GM23338 (cell line): ENCODE data around the gene EPS8. TPM values are rescaled to one million over a fixed set of nuclear protein-coding genes. Genes with fewer than 3 reads are reported as not detected.

ENCODE experiments used
- ATAC-seq: fragments of 200-7000 bp; cut with Tn5 transposase; 3 replicates; pipeline ENCODE4 v1.9.1; 2020
- DNase-seq: peaks from one replicate; pipeline ENCODE4 v3.0.0-alpha.2; 2015; ENCODE audit warnings: low spot score
- H2AFZ ChIP-seq: fragments of 200-600 bp; sonication (generic); 2 replicates; pipeline ENCODE4 v1.8.0; 2016; ENCODE audit warnings: antibody characterized with exemption, mild to moderate bottlenecking, moderate library complexity
- H3F3A ChIP-seq: fragments of 200-600 bp; sonication (generic); replicated peaks from 2 replicates; pipeline ENCODE4 v1.8.0; 2017; ENCODE audit warnings: antibody characterized with exemption, mixed run types, low read depth
- H3K27ac ChIP-seq: fragments of 200-600 bp; sonication (generic); 2 replicates; pipeline ENCODE4 v1.6.1; 2016; ENCODE audit warnings: low read depth
- H3K27me3 ChIP-seq: fragments of 200-600 bp; sonication (generic); 2 replicates; pipeline ENCODE4 v1.8.0; 2016; ENCODE audit warnings: mild to moderate bottlenecking, mixed run types, moderate library complexity; ENCODE audit not compliant: insufficient read depth
- H3K36me3 ChIP-seq: fragments of 200-600 bp; sonication (generic); 2 replicates; pipeline ENCODE4 v1.8.0; 2016; ENCODE audit warnings: mild to moderate bottlenecking; ENCODE audit not compliant: insufficient read depth
- H3K4me1 ChIP-seq: fragments of 200-600 bp; sonication (generic); 2 replicates; pipeline ENCODE4 v1.8.0; 2016; ENCODE audit warnings: mild to moderate bottlenecking, moderate library complexity; ENCODE audit not compliant: insufficient read depth
- H3K4me2 ChIP-seq: fragments of 200-600 bp; sonication (generic); 2 replicates; pipeline ENCODE4 v1.7.1; 2017; ENCODE audit warnings: mixed run types
- H3K4me3 ChIP-seq: fragments of 200-600 bp; sonication (generic); 2 replicates; pipeline ENCODE4 v1.6.1; 2016; ENCODE audit warnings: mixed run types
- H3K79me2 ChIP-seq: fragments of 200-600 bp; sonication (generic); replicated peaks from 2 replicates; pipeline ENCODE4 v1.8.0; 2017; ENCODE audit warnings: mild to moderate bottlenecking; ENCODE audit not compliant: insufficient read depth
- H3K9me2 ChIP-seq: fragments of 200-600 bp; sonication (generic); 2 replicates; pipeline ENCODE4 v1.8.0; 2017; ENCODE audit not compliant: insufficient read depth
- H4K20me1 ChIP-seq: fragments of 200-600 bp; sonication (generic); replicated peaks from 2 replicates; pipeline ENCODE4 v1.8.0; 2017; ENCODE audit warnings: mild to moderate bottlenecking; ENCODE audit not compliant: insufficient read depth
- H3K27ac Mint-ChIP-seq: 2 replicates; pipeline ENCODE4 v1.8.0; 2020; ENCODE audit warnings: inconsistent platforms, mild to moderate bottlenecking, moderate library complexity, mixed read lengths
- H3K27me3 Mint-ChIP-seq: 3 replicates; pipeline ENCODE4 v1.8.0; 2022; ENCODE audit warnings: low read depth, mild to moderate bottlenecking, moderate library complexity, mixed read lengths, inconsistent platforms; ENCODE audit not compliant: insufficient read depth, poor library complexity
- H3K36me3 Mint-ChIP-seq: 3 replicates; pipeline ENCODE4 v1.8.0; 2021; ENCODE audit warnings: low read depth, mild to moderate bottlenecking, inconsistent platforms, moderate library complexity, mixed read lengths
- H3K4me1 Mint-ChIP-seq: 3 replicates; pipeline ENCODE4 v1.8.0; 2020; ENCODE audit warnings: mild to moderate bottlenecking, inconsistent platforms, mixed read lengths
- H3K4me3 Mint-ChIP-seq: 3 replicates; pipeline ENCODE4 v1.8.0; 2021; ENCODE audit warnings: moderate library complexity, mild to moderate bottlenecking, inconsistent platforms, mixed read lengths
- H3K9me3 Mint-ChIP-seq: 3 replicates; pipeline ENCODE4 v1.8.0; 2020; ENCODE audit warnings: moderate library complexity, mild to moderate bottlenecking, inconsistent platforms, mixed read lengths
- CREB1 ChIP-seq: fragments of 250-450 bp; sonication (Bioruptor Pico); IDR thresholded peaks from 2 replicates; pipeline ENCODE4 v1.5.0; 2020; ENCODE audit warnings: low read depth, mild to moderate bottlenecking, moderate library complexity
- EZH2 ChIP-seq: fragments of 200-600 bp; sonication (generic); IDR thresholded peaks from one replicate; pipeline ENCODE4 v1.8.0; 2017; ENCODE audit warnings: antibody characterized with exemption, mild to moderate bottlenecking, low read depth; ENCODE audit not compliant: unreplicated experiment
- EZH2phosphoT487 ChIP-seq: fragments of 200-600 bp; sonication (generic); IDR thresholded peaks from one replicate; pipeline ENCODE4 v1.8.1; 2018; ENCODE audit warnings: antibody characterized with exemption; ENCODE audit not compliant: unreplicated experiment
- JUNB ChIP-seq: IDR thresholded peaks from one replicate; pipeline ENCODE4 v1.6.1; 2016; ENCODE audit warnings: antibody characterized with exemption; ENCODE audit not compliant: unreplicated experiment
- NANOG ChIP-seq: IDR thresholded peaks from 2 replicates; pipeline ENCODE4 v1.6.1; 2016; ENCODE audit warnings: antibody characterized with exemption, borderline replicate concordance
- POLR2AphosphoS5 ChIP-seq: IDR thresholded peaks from 2 replicates; pipeline ENCODE4 v1.6.1; 2016; ENCODE audit warnings: antibody characterized with exemption, low read depth
- ZNF114 ChIP-seq: fragments of 250-450 bp; sonication (Bioruptor Pico); IDR thresholded peaks from 2 replicates; pipeline ENCODE4 v1.5.0; 2020; ENCODE audit warnings: mild to moderate bottlenecking, moderate library complexity
- ZNF331 ChIP-seq: fragments of 250-450 bp; sonication (Bioruptor Pico); IDR thresholded peaks from 2 replicates; pipeline ENCODE4 v1.5.0; 2020; ENCODE audit warnings: low read depth, mild to moderate bottlenecking, moderate library complexity
- polyA plus RNA-seq: library from polyadenylated mRNA; unstranded; fragments of >200 nt; fragmentation: Nextera tagmentation; extraction: Ambion mirVana; gene quantifications from 2 replicates; pipeline ENCODE4 v1.2.1, GENCODE V29; 2016
- total RNA-seq: library from RNA; depleted of rRNA; stranded (reverse); fragments of >200 nt; shearing (Covaris generic); gene quantifications from 2 replicates; pipeline ENCODE4 v1.2.3, GENCODE V29; 2014
- TF ChIP-seq, protein P1 (sequence below): fragments of 250-450 bp; sonication (Bioruptor Pico); IDR thresholded peaks from 2 replicates; pipeline ENCODE4 v1.5.0; 2020; ENCODE audit warnings: mild to moderate bottlenecking, moderate library complexity
- TF ChIP-seq, protein P2 (sequence below): IDR thresholded peaks from 2 replicates; pipeline ENCODE4 v1.6.1; 2016; ENCODE audit warnings: antibody characterized with exemption

EPS8 gene
- total and polyA plus RNA-seq, 2 experiments from 2014 or later = 3.5 to 5.4 TPM

GRCh38 chr12:15830538-15830937, 41.4 kb upstream of the EPS8 start (continued):
- TF ChIP-seq, protein P1, sequence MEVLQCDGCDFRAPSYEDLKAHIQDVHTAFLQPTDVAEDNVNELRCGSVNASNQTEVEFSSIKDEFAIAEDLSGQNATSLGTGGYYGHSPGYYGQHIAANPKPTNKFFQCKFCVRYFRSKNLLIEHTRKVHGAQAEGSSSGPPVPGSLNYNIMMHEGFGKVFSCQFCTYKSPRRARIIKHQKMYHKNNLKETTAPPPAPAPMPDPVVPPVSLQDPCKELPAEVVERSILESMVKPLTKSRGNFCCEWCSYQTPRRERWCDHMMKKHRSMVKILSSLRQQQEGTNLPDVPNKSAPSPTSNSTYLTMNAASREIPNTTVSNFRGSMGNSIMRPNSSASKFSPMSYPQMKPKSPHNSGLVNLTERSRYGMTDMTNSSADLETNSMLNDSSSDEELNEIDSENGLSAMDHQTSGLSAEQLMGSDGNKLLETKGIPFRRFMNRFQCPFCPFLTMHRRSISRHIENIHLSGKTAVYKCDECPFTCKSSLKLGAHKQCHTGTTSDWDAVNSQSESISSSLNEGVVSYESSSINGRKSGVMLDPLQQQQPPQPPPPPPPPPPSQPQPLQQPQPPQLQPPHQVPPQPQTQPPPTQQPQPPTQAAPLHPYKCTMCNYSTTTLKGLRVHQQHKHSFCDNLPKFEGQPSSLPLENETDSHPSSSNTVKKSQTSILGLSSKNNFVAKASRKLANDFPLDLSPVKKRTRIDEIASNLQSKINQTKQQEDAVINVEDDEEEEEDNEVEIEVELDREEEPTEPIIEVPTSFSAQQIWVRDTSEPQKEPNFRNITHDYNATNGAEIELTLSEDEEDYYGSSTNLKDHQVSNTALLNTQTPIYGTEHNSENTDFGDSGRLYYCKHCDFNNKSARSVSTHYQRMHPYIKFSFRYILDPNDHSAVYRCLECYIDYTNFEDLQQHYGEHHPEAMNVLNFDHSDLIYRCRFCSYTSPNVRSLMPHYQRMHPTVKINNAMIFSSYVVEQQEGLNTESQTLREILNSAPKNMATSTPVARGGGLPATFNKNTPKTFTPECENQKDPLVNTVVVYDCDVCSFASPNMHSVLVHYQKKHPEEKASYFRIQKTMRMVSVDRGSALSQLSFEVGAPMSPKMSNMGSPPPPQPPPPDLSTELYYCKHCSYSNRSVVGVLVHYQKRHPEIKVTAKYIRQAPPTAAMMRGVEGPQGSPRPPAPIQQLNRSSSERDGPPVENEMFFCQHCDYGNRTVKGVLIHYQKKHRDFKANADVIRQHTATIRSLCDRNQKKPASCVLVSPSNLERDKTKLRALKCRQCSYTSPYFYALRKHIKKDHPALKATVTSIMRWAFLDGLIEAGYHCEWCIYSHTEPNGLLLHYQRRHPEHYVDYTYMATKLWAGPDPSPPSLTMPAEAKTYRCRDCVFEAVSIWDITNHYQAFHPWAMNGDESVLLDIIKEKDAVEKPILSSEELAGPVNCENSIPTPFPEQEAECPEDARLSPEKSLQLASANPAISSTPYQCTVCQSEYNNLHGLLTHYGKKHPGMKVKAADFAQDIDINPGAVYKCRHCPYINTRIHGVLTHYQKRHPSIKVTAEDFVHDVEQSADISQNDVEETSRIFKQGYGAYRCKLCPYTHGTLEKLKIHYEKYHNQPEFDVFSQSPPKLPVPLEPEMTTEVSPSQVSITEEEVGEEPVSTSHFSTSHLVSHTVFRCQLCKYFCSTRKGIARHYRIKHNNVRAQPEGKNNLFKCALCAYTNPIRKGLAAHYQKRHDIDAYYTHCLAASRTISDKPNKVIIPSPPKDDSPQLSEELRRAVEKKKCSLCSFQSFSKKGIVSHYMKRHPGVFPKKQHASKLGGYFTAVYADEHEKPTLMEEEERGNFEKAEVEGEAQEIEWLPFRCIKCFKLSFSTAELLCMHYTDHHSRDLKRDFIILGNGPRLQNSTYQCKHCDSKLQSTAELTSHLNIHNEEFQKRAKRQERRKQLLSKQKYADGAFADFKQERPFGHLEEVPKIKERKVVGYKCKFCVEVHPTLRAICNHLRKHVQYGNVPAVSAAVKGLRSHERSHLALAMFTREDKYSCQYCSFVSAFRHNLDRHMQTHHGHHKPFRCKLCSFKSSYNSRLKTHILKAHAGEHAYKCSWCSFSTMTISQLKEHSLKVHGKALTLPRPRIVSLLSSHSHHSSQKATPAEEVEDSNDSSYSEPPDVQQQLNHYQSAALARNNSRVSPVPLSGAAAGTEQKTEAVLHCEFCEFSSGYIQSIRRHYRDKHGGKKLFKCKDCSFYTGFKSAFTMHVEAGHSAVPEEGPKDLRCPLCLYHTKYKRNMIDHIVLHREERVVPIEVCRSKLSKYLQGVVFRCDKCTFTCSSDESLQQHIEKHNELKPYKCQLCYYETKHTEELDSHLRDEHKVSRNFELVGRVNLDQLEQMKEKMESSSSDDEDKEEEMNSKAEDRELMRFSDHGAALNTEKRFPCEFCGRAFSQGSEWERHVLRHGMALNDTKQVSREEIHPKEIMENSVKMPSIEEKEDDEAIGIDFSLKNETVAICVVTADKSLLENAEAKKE (CRISPR knock-in tag) = no peak
- TF ChIP-seq NANOG = no peak
- TF ChIP-seq ZNF331 (CRISPR knock-in tag) = no peak
- TF ChIP-seq CREB1 (CRISPR knock-in tag) = no peak

GRCh38 chr12:15829949-15830348, 40.8 kb upstream of the EPS8 start:
- peaks cover 1% of the 10 kb centered on the region for H3K27me3 Mint-ChIP-seq
- Histone ChIP-seq H3K79me2 (no peaks in the 10 kb centered on the region), H3K36me3 (no peaks in the 10 kb centered on the region), H3K27me3 (no peaks in the 10 kb centered on the region), H3K4me3 (no peak overlapping the region), H3K9me2 (no peaks in the 10 kb centered on the region), H4K20me1 (no peaks in the 10 kb centered on the region), H3F3A (no peaks in the 10 kb centered on the region), H3K27ac (no peak overlapping the region), H3K4me2 (no peak overlapping the region), H3K4me1 (no peaks in the 10 kb centered on the region), H2AFZ (no peak overlapping the region; the same call in 1 of the 2 replicates)
- H3K9me3 Mint-ChIP-seq = no peaks in the 10 kb centered on the region
- DNase-seq (no peak), ATAC-seq (no peak)
- no peaks in the 10 kb centered on the region for H3K36me3 Mint-ChIP-seq
- no peaks in the 10 kb centered on the region for H3K4me1 Mint-ChIP-seq
- H3K27ac Mint-ChIP-seq = no peak overlapping the region
- H3K4me3 Mint-ChIP-seq = no peak overlapping the region
- TF ChIP-seq POLR2AphosphoS5 (no peak), JUNB (no peak), ZNF114 (CRISPR knock-in tag) (no peak), NANOG (no peak), EZH2 (no peak), EZH2phosphoT487 (no peak)
- TF ChIP-seq, protein P1 (CRISPR knock-in tag) = no peak
- TF ChIP-seq, protein P2, sequence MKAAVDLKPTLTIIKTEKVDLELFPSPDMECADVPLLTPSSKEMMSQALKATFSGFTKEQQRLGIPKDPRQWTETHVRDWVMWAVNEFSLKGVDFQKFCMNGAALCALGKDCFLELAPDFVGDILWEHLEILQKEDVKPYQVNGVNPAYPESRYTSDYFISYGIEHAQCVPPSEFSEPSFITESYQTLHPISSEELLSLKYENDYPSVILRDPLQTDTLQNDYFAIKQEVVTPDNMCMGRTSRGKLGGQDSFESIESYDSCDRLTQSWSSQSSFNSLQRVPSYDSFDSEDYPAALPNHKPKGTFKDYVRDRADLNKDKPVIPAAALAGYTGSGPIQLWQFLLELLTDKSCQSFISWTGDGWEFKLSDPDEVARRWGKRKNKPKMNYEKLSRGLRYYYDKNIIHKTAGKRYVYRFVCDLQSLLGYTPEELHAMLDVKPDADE = no peak
